ENCODE results near the gene AK3. TPM values are rescaled to one million over a fixed set of nuclear protein-coding genes. Genes with fewer than 3 reads are reported as not detected.

The AK3 gene
- polyA plus RNA-seq, 1 donor, result 80.4 TPM

GRCh38 chr9:4689021-4689420 lies 52.0 kb downstream of the AK3 start:
- Histone ChIP-seq H3K27ac (ENCODE audit: low read length) (no peak overlapping the region), H3K36me3 (ENCODE audit: control insufficient read depth, insufficient read depth, low read length) (peaks cover 38% of the 10 kb centered on the region), H3K4me1 (ENCODE audit: control insufficient read depth, insufficient read depth, low read length) (no peaks in the 10 kb centered on the region), H3K4me3 (ENCODE audit: low read length) (no peak overlapping the region), H3K27me3 (ENCODE audit: control insufficient read depth, insufficient read depth, low read length) (no peaks in the 10 kb centered on the region), H3K9me3 (ENCODE audit: control insufficient read depth, low read depth, low read length) (no peaks in the 10 kb centered on the region)
- no CpG with 5 or more reads among the region's 2 CpGs for WGBS (ENCODE audit: insufficient coverage, low lambda C conversion rate)
- DNase-seq, result no peak

- no peak overlapping the region for H3K27ac ChIP-seq (ENCODE audit: low read length)
- H3K9me3 ChIP-seq (ENCODE audit: control insufficient read depth, low read depth, low read length), result no peaks in the 10 kb centered on the region
- no peaks in the 10 kb centered on the region for H3K4me1 ChIP-seq (ENCODE audit: control insufficient read depth, insufficient read depth, low read length)
- WGBS (ENCODE audit: insufficient coverage, low lambda C conversion rate), result 100% methylated on average over 1 of the region's 1 CpG
- no peak overlapping the region for H3K4me3 ChIP-seq (ENCODE audit: low read length)
- no peak for DNase-seq
- peaks cover 32% of the 10 kb centered on the region for H3K36me3 ChIP-seq (ENCODE audit: control insufficient read depth, insufficient read depth, low read length)
- no peaks in the 10 kb centered on the region for H3K27me3 ChIP-seq (ENCODE audit: control insufficient read depth, insufficient read depth, low read length)
These were observed 54.4 kb downstream of the AK3 start for GRCh38 chr9:4686584-4686983.

GRCh38 chr9:4686112-4686511 lies 54.9 kb downstream of the AK3 start:
- 20% methylated on average over 1 of the region's 4 CpGs for WGBS (ENCODE audit: insufficient coverage, low lambda C conversion rate)
- peaks cover 4% of the 10 kb centered on the region for H3K4me1 ChIP-seq (ENCODE audit: control insufficient read depth, insufficient read depth, low read length)
- H3K36me3 ChIP-seq (ENCODE audit: control insufficient read depth, insufficient read depth, low read length), result peaks cover 29% of the 10 kb centered on the region
- H3K4me3 ChIP-seq (ENCODE audit: low read length), result no peak overlapping the region
- DNase-seq, result no peak
- no peaks in the 10 kb centered on the region for H3K9me3 ChIP-seq (ENCODE audit: control insufficient read depth, low read depth, low read length)
- no peak overlapping the region for H3K27ac ChIP-seq (ENCODE audit: low read length)
- H3K27me3 ChIP-seq (ENCODE audit: control insufficient read depth, insufficient read depth, low read length), result no peaks in the 10 kb centered on the region

GRCh38 chr9:4684820-4685219 lies 56.2 kb downstream of the AK3 start:
- WGBS (ENCODE audit: insufficient coverage, low lambda C conversion rate), result 100% methylated on average over 3 of the region's 4 CpGs
- Histone ChIP-seq H3K4me1 (ENCODE audit: control insufficient read depth, insufficient read depth, low read length) (peaks cover 4% of the 10 kb centered on the region), H3K27ac (ENCODE audit: low read length) (no peak overlapping the region)

GRCh38 chr9:4680750-4681149 lies 60.3 kb downstream of the AK3 start:
- H3K4me1 ChIP-seq (ENCODE audit: control insufficient read depth, insufficient read depth, low read length), result peaks cover 14% of the 10 kb centered on the region
- H3K4me3 ChIP-seq (ENCODE audit: low read length), result peak overlapping the region; percentile 99
- H3K9me3 ChIP-seq (ENCODE audit: control insufficient read depth, low read depth, low read length), result peaks cover 3% of the 10 kb centered on the region
- no peaks in the 10 kb centered on the region for H3K27me3 ChIP-seq (ENCODE audit: control insufficient read depth, insufficient read depth, low read length)
- H3K36me3 ChIP-seq (ENCODE audit: control insufficient read depth, insufficient read depth, low read length), result peaks cover 9% of the 10 kb centered on the region
- no CpG with 5 or more reads among the region's 2 CpGs for WGBS (ENCODE audit: insufficient coverage, low lambda C conversion rate)
- peak; percentile 31 to 62 for DNase-seq
- peak overlapping the region; percentile 98 for H3K27ac ChIP-seq (ENCODE audit: low read length)

More at GRCh38 chr9:4684820-4685219, 56.2 kb downstream of the AK3 start:
- Histone ChIP-seq H3K4me3 (ENCODE audit: low read length) (no peak overlapping the region), H3K9me3 (ENCODE audit: control insufficient read depth, low read depth, low read length) (no peaks in the 10 kb centered on the region), H3K27me3 (ENCODE audit: control insufficient read depth, insufficient read depth, low read length) (no peaks in the 10 kb centered on the region), H3K36me3 (ENCODE audit: control insufficient read depth, insufficient read depth, low read length) (peaks cover 19% of the 10 kb centered on the region)
- DNase-seq, result no peak

- peaks cover 14% of the 10 kb centered on the region for H3K4me1 ChIP-seq (ENCODE audit: control insufficient read depth, insufficient read depth, low read length)
- peak overlapping the region; percentile 98 for H3K27ac ChIP-seq (ENCODE audit: low read length)
- DNase-seq, result no peak
- no peaks in the 10 kb centered on the region for H3K27me3 ChIP-seq (ENCODE audit: control insufficient read depth, insufficient read depth, low read length)
- H3K9me3 ChIP-seq (ENCODE audit: control insufficient read depth, low read depth, low read length), result peaks cover 3% of the 10 kb centered on the region
- H3K4me3 ChIP-seq (ENCODE audit: low read length), result peak overlapping the region; percentile 99
- 0% methylated on average over 3 of the region's 10 CpGs for WGBS (ENCODE audit: insufficient coverage, low lambda C conversion rate)
- H3K36me3 ChIP-seq (ENCODE audit: control insufficient read depth, insufficient read depth, low read length), result peaks cover 4% of the 10 kb centered on the region
These were observed 60.9 kb downstream of the AK3 start for GRCh38 chr9:4680173-4680525.

- H3K27me3 ChIP-seq (ENCODE audit: control insufficient read depth, insufficient read depth, low read length), result no peaks in the 10 kb centered on the region
- DNase-seq, result peak; percentile 97 to 98
- peak within 1 kb of the TSS; percentile 99 for H3K4me3 ChIP-seq (ENCODE audit: low read length)
- peaks cover 3% of the 10 kb centered on the region for H3K9me3 ChIP-seq (ENCODE audit: control insufficient read depth, low read depth, low read length)
- H3K27ac ChIP-seq (ENCODE audit: low read length), result peak within 1 kb of the TSS; percentile 98
- WGBS (ENCODE audit: insufficient coverage, low lambda C conversion rate), result no CpG with 5 or more reads among the region's 66 CpGs
- H3K36me3 ChIP-seq (ENCODE audit: control insufficient read depth, insufficient read depth, low read length), result no peaks in the 10 kb centered on the region
- H3K4me1 ChIP-seq (ENCODE audit: control insufficient read depth, insufficient read depth, low read length), result peaks cover 14% of the 10 kb centered on the region
These were observed 61.5 kb downstream of the AK3 start, which contains the start of gene CDC37L1 for GRCh38 chr9:4679268-4680172. Gene CDC37L1, plus strand, starts transcription at chr9:4679569. Its CDS starts 199 bp downstream, at chr9:4679768.

- peaks cover 3% of the 10 kb centered on the region for H3K9me3 ChIP-seq (ENCODE audit: control insufficient read depth, low read depth, low read length)
- H3K27me3 ChIP-seq (ENCODE audit: control insufficient read depth, insufficient read depth, low read length), result no peaks in the 10 kb centered on the region
- H3K4me3 ChIP-seq (ENCODE audit: low read length), result peak overlapping the region; percentile 99
- WGBS (ENCODE audit: insufficient coverage, low lambda C conversion rate), result 0% methylated on average over 4 of the region's 16 CpGs
- peaks cover 14% of the 10 kb centered on the region for H3K4me1 ChIP-seq (ENCODE audit: control insufficient read depth, insufficient read depth, low read length)
- peak overlapping the region; percentile 98 for H3K27ac ChIP-seq (ENCODE audit: low read length)
- H3K36me3 ChIP-seq (ENCODE audit: control insufficient read depth, insufficient read depth, low read length), result no peaks in the 10 kb centered on the region
- peak in 1 of 2 donors; percentile 77 for DNase-seq
These were observed 62.2 kb downstream of the AK3 start for GRCh38 chr9:4678679-4679267.

- Histone ChIP-seq H3K36me3 (ENCODE audit: control insufficient read depth, insufficient read depth, low read length) (no peaks in the 10 kb centered on the region), H3K4me3 (ENCODE audit: low read length) (no peak overlapping the region), H3K27me3 (ENCODE audit: control insufficient read depth, insufficient read depth, low read length) (no peaks in the 10 kb centered on the region), H3K9me3 (ENCODE audit: control insufficient read depth, low read depth, low read length) (peaks cover 3% of the 10 kb centered on the region), H3K27ac (ENCODE audit: low read length) (peak overlapping the region; percentile 98), H3K4me1 (ENCODE audit: control insufficient read depth, insufficient read depth, low read length) (peaks cover 14% of the 10 kb centered on the region)
- peak in 1 of 2 donors; percentile 17 for DNase-seq
- 100% methylated on average over 2 of the region's 3 CpGs for WGBS (ENCODE audit: insufficient coverage, low lambda C conversion rate)
These were observed 63.6 kb downstream of the AK3 start for GRCh38 chr9:4677392-4677791.

GRCh38 chr9:4674783-4675182 lies 66.2 kb downstream of the AK3 start:
- Histone ChIP-seq H3K4me3 (ENCODE audit: low read length) (no peak overlapping the region), H3K4me1 (ENCODE audit: control insufficient read depth, insufficient read depth, low read length) (peaks cover 10% of the 10 kb centered on the region), H3K36me3 (ENCODE audit: control insufficient read depth, insufficient read depth, low read length) (no peaks in the 10 kb centered on the region), H3K27me3 (ENCODE audit: control insufficient read depth, insufficient read depth, low read length) (no peaks in the 10 kb centered on the region), H3K27ac (ENCODE audit: low read length) (no peak overlapping the region), H3K9me3 (ENCODE audit: control insufficient read depth, low read depth, low read length) (peaks cover 3% of the 10 kb centered on the region)
- DNase-seq, result no peak

Measured in large intestine (tissue), 3 donors.